NCI-H128 (cell line): ENCODE measurements around the gene PRMT1.

Experiments used
- DNase-seq: peaks from one replicate; lab custom pipeline; 2025; ENCODE audit not compliant: unreplicated experiment; lab: John Stamatoyannopoulos, UW

PRMT1 gene

DNA sequence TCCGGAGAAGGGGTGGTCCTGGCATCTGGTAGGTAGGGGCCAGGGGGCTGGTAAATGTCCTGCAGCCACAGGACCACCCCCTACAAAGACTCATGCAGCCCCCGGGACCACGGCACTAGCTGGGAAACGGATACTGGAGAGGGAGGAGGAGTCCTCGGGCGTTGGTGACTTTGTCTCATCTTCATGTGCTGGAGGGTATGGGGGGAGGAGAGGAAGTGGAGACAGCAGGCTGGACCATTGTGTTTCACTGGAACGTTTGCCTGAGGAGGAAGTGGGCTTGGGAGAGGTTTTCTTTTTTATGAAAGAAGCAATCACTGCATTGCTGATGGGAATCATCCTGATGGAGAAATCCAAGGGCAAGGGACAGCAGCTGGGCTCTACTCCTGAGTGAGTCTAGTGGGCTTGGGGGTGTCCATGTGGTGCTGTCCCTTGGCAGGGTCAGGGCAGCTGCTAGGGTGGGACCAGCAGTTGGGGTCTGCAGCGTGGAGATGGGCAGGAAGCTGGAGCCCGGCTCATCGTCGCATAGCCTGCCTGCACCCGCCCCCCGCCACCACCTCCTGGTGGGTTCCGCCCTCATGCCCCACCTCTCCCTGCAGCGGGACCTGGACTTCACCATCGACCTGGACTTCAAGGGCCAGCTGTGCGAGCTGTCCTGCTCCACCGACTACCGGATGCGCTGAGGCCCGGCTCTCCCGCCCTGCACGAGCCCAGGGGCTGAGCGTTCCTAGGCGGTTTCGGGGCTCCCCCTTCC is 10.7 kb downstream of the PRMT1 start:
- no peak for DNase-seq

DNA sequence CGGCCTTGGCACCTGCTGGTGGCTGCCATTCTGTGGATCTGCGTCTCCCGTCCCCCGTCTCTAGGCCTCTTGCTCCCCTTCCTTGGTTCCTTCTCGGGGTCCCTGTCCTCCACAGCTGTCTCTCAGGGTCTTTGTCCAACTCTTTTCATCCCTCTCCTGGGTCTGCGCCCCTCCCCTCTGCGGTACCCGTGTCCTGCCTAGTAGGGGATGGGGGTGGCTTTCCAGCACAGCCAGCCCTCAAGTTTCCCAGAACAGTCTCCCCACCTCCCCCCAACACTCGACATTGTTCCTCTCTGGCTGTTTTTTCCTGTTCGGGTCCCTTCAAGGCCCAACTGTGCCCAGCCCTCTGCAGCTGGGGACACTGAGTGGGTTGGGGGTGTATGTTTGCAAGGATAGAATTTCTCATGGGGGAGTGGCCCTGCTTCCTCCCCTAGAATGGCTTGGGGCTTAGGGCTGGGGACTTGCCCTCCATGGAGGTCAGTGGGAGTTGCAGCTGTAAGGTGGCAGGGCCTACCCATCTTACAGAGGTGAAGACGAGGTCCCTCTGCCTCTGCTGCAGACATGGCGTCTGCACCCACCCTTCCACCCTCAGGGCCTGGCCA is 11.6 kb downstream of the PRMT1 start:
- no peak for DNase-seq

DNA sequence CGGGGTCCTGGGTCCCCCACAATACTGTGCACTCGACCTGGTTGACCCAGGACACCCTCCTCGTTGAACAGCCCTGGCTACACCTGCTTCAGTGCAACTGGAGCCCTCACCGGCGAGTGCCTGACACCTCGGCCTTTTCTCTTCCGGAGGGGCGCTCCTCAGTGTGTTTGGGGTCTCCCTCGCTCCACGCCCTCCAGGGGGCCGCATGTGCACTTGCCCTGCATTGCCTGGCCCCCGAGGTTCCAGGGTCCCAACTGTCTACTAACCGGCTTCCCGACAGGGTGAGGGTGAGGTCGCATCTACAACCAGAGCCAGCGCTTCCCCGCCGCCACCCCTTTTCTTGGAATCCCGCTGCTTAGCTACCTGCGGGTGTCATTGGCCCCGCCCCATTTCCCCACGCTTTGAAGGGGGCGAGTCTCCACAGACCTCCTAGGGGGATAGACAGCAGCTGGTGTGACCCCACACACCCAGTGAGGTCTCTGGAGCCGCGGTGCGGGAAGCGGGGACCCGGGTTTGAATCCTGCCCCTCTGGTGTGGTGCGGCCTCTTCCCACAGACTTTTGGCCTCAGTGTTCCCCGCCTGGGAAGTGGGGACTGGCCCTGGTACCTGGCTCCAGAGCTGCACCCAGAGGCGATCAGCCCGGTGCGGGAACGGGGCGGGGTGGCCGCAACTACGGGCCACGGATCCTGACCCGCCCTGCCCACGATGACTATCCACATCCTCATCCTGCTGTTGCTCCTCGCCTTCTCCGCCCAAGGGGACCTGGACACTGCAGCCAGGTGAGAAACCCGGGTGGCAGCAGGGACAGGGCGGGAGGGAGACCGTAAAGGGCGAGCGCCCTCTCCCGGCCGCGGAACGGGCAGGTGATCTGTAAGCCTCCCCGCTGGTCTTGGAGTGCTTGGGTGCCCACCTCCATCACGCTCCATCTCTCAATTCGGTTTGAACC is 12.3 kb downstream of the PRMT1 start, which contains the start of gene ADM5:
ADM5 (plus strand) TSS at position 462 of the 946 bp plus-strand sequence; CDS start at position 706, 244 bp downstream.
- DNase-seq: peak; percentile 66

DNA sequence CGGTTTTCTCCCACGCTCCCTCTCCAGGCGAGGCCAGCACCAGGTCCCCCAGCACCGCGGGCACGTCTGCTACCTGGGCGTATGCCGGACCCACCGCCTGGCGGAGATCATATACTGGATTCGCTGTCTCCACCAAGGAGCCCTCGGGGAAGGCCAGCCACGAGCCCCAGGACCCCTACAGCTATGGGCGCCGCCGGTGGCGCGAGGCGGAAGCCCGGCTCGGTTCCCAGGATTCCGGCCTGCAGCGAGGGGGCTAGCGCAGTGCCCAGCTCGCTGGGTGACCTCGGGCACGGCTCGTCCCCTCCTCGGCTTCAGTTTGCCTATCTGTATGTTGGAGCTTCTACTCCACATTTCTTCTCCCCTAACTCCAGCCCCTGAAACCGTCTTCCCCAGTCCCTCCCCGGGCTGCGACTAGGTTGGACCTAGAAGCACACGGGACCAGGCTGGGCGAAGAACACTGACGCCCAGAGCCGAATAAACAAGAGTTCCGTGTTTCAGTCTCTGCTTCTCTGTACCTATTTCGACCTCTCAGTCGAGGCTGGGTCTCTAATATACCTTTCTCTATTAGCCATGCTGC is 13.1 kb downstream of the PRMT1 start:
- DNase-seq: no peak

DNA sequence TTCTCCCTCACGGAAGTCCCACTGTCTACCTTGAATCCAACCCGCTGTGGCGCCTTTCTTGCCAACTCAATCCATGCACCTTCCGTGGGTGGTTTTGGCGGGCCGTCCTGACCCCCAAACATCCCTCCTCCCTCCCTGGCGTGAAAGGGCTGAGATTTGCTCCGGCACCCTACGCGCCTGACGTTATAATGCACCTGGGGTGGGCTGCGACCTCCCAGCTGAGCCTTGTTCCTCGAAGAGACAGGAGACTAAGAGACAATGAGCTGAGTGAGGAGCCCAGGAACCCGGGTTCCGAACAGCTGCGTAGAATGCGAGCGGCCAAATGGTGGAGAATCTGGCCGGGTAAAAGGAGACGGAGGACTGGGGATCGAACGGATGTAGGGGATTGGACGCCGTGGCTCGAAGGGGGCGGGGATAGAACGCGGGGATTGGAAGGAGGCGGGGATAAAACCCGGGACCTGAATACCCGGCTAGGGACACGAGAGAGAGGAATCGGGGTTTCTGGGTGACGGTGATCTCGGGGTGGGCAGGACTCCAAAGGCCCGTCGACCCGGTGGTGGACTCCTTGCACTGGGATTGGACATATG is 13.7 kb downstream of the PRMT1 start, which contains the start of gene CPT1C:
CPT1C (plus strand) TSS at position 461 of the 587 bp plus-strand sequence. CDS start 1,137 bp downstream, outside the sequence.
- peak; percentile 87 for DNase-seq

DNA sequence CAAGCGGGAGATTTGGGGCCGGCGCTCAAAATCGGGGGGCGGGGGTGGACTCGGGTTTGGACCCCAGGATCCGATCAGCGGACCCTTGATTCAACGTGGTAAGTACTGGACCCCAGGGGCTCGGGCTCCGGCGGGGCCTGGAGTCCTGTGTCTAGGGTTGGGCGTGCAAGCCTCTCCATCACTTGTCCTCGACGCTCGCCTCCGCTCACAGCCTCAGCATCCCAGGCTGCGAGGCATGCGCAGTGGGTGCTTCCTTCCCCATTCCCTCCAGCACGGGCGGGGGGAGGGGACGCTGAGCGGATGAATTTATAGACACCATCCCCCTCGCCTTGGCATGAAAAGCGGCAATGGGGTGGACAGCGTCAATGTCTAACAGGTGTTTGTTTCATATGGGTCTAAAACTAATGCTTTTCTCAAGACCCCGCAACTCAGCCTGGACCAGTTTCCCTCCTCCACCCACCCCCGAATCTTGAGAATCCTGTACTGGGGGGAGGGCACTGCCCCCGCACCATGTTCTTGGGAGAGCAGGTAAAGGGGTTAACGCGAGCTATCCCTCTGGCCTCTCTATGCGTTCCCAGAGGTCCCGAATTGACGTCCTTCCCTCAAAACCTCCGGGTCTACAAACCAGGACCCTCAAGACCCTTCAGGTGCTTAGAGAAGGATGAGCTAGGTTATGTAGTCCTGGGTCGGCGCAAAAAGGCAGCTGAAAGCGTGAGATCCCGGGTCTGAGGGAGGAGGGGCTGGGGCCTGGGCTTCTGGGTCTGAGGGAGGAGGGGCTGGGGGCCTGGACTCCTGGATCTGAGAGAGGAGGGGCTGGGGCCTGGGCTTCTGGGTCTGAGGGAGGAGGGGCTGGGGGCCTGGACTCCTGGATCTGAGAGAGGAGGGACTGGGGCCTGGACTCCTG is 14.4 kb downstream of the PRMT1 start:
- DNase-seq: peak; percentile 66

DNA sequence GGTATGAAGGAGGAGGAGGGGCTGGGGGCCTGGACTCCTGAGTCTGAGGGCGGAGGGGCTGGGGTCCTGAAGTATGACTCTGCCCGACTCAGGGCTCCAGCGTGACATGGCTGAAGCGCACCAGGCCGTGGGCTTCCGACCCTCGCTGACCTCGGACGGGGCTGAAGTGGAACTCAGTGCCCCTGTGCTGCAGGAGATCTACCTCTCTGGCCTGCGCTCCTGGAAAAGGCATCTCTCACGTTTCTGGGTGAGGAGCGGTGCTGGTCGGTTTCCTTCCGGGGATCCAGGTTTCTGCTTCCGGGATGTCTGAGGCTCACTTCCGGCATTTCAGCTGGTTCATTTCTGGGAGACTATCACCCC is 15.1 kb downstream of the PRMT1 start:
- no peak for DNase-seq

DNA sequence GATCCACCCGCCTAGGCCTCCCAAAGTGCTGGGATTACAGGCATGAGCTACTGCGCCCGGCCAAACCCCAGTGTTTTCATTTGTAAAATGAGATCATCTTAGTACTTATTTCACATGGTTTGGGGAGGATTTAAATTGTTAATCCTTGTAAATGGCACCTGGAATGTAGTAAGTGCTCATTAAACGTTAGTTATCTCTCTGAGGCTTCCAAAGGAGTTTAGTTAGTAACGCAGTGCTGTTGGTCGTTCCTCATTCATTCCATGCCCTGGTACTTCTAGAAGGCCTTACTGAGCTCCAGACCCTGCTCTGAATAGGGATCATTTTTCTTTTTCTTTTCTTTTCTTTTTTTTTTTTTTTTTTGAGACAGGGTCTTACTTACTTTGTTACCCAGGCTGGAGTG is 19.0 kb downstream of the PRMT1 start:
- DNase-seq: no peak

DNA sequence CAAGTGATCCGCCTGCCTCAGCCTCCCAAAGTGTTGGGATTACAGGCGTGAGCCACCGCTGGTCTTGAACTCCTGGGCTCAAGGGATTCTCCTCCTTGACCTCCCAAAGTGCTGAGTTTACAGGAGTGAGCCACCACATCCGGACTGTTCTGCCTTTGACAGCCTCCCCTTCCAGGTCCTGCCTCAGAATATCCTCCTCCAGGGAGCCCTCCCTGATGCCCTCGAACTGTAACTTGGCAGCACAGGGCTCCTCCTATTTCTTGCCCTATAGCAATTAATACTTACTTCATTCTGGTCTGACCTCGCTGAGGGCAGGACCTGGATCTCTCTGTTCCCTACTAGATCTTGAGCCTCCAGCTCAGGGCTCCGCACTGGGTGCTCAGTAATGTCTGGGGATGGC is 19.8 kb downstream of the PRMT1 start:
- DNase-seq: no peak

DNA sequence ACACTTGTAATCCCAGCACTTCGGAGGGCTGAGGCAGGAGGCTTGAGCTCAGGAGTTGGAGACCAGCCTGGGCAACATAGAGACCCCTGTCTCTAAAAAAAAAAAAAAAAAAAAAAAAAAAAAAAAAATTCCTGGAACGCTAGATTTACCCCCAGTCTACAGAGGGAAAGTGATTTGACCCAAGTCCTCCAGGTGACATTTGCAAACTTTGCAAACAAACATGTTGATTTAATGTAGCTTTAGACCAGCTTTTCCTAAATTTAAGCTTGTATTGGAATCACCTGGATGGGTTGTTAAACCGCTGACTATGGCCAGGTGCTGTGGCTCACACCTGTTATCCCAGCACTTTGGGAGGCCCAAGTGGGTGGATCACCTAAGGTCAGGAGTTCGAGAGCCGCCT is 22.3 kb downstream of the PRMT1 start:
- no peak for DNase-seq

DNA sequence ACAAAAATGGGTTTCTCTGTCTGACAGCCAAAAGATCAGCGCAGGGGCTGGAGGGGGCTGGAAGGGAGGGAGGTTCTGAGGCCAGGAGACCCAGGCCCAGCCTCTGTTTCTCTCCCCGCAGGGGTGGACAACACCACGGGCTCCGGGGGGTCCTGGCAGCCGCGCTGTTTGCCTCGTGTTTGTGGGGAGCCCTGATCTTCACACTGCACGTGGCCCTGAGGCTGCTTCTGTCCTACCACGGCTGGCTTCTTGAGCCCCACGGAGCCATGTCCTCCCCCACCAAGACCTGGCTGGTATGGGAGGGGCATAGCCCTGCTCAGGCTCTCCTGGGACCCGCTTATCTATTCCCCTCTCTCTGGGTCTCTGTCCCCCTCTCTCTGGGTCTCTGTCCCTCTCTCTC is 23.5 kb downstream of the PRMT1 start:
- no peak for DNase-seq

DNA sequence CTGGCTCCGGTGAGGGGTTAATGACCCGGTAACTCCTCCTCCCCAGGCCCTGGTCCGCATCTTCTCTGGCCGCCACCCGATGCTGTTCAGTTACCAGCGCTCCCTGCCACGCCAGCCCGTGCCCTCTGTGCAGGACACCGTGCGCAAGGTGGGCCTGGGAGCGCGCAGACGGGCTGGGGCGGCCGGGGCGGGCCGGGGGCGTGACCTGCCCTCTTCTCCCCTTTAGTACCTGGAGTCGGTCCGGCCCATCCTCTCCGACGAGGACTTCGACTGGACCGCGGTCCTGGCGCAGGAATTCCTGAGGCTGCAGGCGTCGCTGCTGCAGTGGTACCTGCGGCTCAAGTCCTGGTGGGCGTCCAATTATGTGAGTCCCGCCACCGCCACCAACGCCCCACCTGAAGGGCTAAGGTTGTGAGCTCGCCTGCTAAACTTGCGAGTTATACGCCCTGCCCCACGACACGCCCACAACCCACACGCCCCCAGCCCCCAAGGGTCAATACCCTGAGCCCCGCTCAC is 24.3 kb downstream of the PRMT1 start:
- DNase-seq: no peak

DNA sequence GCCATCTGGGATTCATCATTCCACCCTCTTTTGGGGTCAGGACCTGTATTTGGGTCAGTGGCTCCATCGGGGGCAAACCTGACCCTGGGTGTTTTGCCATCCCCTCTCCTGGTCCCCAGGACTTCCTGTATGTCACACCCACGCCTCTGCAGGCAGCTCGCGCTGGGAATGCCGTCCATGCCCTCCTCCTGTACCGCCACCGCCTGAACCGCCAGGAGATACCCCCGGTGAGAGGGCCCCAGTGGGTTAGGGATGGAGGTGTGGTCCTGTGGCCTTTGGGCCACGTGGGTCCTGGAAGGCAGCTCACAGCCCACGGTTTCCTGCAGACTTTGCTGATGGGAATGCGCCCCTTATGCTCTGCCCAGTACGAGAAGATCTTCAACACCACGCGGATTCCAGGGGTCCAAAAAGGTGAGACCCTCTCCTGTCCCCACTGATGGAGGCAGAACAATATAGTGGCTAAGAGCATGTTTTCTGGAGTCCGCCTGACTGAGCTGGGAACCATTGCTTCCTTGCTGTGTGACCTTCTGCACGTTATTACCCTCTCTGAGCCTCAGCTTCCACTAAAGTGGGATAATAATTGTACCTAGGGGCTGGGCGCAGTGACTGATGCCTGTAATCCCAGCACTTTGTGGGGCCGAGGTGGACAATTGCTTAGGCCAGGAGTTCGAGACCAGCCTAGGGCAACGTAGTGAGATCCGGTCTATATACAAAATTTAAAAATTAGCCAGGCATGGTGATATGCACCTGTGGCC is 28.0 kb downstream of the PRMT1 start:
- no peak for DNase-seq

DNA sequence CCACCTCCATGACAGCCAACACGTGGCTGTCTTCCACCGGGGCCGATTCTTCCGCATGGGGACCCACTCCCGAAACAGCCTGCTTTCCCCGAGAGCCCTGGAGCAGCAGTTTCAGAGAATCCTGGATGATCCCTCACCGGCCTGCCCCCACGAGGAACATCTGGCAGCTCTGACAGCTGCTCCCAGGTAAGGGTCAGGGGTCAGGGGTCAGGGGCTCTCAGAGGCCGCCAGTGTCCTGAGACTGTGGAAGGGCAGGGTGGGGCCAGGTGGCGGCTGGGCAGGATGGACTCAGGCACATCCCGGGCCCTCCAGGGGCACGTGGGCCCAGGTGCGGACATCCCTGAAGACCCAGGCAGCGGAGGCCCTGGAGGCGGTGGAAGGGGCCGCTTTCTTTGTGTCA is 28.8 kb downstream of the PRMT1 start:
- no peak for DNase-seq

DNA sequence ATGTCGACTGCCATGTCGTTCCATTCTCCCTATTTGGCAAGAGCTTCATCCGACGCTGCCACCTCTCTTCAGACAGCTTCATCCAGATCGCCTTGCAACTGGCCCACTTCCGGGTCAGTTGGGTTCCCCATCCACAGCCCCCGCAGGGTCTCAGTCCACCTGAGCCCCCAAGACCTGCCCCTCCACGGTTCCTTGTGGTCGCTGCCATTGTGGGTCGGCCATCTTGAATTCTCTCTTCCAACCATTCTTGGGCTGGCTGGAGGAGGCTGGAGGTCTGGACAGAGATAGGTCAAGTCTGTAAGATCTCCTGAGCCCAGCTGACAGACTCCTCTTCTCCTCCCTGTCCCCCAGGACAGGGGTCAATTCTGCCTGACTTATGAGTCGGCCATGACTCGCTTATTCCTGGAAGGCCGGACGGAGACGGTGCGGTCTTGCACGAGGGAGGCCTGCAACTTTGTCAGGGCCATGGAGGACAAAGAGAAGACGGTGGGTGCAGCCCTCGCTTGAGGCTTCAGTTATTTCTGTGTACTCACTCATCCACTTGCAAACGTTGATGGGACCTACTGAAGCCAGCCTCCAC is 33.4 kb downstream of the PRMT1 start:
- no peak for DNase-seq

DNA sequence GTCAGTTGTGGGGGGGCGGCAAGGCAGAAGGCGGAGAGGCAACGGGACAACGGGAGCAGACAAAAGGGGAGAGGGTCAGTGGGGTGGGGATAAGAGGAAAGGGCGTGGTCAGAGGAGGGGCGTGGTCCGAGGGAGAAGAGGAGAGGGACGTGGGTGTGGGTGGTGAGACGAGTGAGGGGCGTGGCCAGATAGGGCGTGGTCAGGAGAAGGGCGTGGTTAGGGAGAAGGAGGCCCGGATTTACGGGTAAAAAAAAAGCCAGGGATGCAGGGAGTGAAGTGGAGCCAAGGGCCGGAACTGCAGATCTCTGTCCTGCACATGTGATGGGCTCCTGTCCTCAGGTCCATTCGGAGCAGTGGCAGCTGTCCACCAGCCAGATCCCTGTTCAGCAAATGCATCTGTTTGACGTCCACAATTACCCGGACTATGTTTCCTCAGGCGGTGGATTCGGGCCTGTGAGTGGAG is 35.4 kb downstream of the PRMT1 start:
- DNase-seq: no peak

DNA sequence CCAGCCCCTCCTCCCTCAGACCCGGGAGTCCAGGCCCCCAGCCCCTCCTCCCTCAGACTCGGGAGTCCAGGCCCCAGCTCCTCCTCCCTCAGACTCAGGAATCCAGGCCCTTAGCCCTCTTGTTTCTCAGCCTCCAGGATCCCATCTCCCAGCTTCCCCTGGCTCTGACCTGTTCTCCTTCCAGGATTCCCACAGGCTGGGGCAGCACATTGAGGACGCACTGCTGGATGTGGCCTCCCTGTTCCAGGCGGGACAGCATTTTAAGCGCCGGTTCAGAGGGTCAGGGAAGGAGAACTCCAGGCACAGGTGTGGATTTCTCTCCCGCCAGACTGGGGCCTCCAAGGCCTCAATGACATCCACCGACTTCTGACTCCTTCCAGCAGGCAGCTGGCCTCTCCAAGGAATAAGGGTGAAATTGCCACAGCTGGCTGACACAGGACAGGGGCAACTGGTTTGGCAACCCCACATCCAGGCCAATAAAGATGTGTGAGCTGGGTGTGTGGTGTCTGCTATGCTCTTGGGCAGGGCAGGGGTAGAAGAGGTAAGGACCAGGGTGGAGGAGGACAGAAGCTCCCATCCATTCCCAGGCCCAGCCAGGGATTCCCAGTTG is 36.3 kb downstream of the PRMT1 start:
- no peak for DNase-seq

DNA sequence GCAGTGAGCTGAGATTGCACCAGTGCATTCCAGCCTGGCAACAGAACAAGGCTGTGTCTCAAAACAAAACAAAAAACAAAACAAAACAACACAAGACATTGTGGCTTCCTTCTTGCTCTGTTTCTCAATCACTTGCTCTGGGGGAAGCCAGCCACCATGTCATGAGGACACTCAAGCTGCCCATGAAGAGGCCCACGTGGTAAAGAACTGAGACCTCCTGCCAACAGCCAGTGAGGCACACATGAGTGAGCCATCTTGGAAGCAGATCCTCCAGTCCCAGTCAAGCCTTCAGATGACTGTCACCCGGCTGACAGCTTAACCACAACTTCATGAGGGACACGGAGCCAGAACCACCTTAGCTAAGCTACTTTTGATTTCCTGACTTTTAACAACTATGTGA is 39.1 kb downstream of the PRMT1 start:
- DNase-seq: no peak
